Subcutaneous abdominal adipose tissue (tissue), 5 donors: Measurements from ENCODE around the gene ATP13A3.

Experiments
- H3K27ac ChIP-seq: one replicate; pipeline ENCODE4 v1.7.0; 2013; ENCODE audit warnings: low read depth, mild to moderate bottlenecking, inconsistent platforms, low read length, moderate library complexity
- H3K27me3 ChIP-seq, 5 donors: one replicate each; pipeline ENCODE4 v1.7.0; 2013; ENCODE audit warnings: low read length in 5 of 5, inconsistent platforms in 1 of 5; ENCODE audit not compliant: control insufficient read depth in 5 of 5, insufficient read depth in 4 of 5
- H3K36me3 ChIP-seq, 5 donors: one replicate each; pipeline ENCODE4 v1.7.0; 2013; ENCODE audit warnings: low read length in 5 of 5; ENCODE audit not compliant: control insufficient read depth in 5 of 5, insufficient read depth in 5 of 5
- H3K4me1 ChIP-seq, 5 donors: one replicate each; pipeline ENCODE4 v1.7.0; 2013; ENCODE audit warnings: low read length in 5 of 5, mild to moderate bottlenecking in 3 of 5, moderate library complexity in 1 of 5; ENCODE audit not compliant: control insufficient read depth in 5 of 5, insufficient read depth in 5 of 5
- H3K4me3 ChIP-seq, 5 donors: one replicate each; pipeline ENCODE4 v1.7.0; 2013; ENCODE audit warnings: low read length in 5 of 5, low read depth in 1 of 5
- H3K9ac ChIP-seq, 5 donors: one replicate each; pipeline ENCODE4 v1.7.0; 2013; ENCODE audit warnings: low read length in 5 of 5, mild to moderate bottlenecking in 4 of 5, moderate library complexity in 3 of 5
- H3K9me3 ChIP-seq, 5 donors: one replicate each; pipeline ENCODE4 v1.7.0; 2013; ENCODE audit warnings: low read length in 5 of 5; ENCODE audit not compliant: control insufficient read depth in 5 of 5
- donor health status: healthy.
- donor health status: healthy.
- donor health status: healthy.
- donor health status: healthy.
- donor health status: healthy.

Gene ATP13A3

DNA sequence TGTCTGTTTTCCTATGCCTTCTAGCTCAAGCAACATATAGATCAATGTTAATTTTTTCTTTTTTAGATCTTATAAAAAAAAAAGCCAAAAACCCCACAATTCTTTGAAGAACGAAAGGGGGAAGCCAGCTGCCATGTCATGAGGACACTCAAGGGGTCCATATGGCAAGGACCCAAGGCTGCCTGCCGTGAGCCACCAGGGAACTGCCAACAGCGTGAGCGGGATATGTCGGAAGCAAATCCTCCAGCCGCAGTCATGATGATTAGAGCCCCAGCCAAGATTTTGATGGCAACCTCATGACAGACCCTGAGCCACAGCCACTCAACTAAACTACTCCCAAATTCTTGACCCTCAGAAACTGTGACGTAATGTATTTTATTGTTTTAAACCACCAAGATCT lies 94.2 kb downstream of the ATP13A3 start:
- H3K4me1 ChIP-seq, result peaks cover 0 to 26% (median 17%) of the 10 kb centered on the region in 5 donors
- H3K9me3 ChIP-seq, result peaks cover 0 to 8% (median 4%) of the 10 kb centered on the region in 5 donors
- no peak overlapping the region for H3K27ac ChIP-seq
- peaks cover under 1 to 9% (median 7%) of the 10 kb centered on the region in 5 donors for H3K27me3 ChIP-seq
- H3K36me3 ChIP-seq, result no peaks in the 10 kb centered on the region
- no peak overlapping the region for H3K9ac ChIP-seq
- H3K4me3 ChIP-seq, result no peak overlapping the region

DNA sequence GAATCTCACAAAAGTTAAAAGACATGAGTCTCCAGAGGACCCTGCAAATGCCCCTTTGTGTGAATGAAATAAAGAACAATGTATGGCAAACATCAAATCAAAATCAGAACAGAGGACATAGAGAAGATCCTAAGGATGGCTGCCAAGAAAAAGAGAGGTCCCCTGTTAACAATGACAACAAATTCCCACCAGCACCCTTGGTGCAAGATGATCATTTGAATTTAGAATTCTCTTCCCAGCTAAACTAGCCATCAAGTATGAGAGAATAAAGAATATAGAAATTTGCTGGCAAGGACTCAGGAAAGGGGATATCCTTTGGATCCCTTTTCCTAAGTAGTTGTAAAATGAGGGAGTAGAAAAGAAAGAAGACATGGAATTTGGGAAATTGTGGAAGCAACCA lies 96.0 kb downstream of the ATP13A3 start:
- H3K9me3 ChIP-seq, result peaks cover 0 to 8% (median 4%) of the 10 kb centered on the region in 5 donors
- H3K27ac ChIP-seq, result no peak overlapping the region
- H3K27me3 ChIP-seq, result peaks cover 0 to 7% (median 3%) of the 10 kb centered on the region in 5 donors
- no peaks in the 10 kb centered on the region for H3K36me3 ChIP-seq
- no peak overlapping the region for H3K4me3 ChIP-seq
- H3K4me1 ChIP-seq, result peaks cover 0 to 9% (median 0%) of the 10 kb centered on the region in 5 donors
- no peak overlapping the region for H3K9ac ChIP-seq

DNA sequence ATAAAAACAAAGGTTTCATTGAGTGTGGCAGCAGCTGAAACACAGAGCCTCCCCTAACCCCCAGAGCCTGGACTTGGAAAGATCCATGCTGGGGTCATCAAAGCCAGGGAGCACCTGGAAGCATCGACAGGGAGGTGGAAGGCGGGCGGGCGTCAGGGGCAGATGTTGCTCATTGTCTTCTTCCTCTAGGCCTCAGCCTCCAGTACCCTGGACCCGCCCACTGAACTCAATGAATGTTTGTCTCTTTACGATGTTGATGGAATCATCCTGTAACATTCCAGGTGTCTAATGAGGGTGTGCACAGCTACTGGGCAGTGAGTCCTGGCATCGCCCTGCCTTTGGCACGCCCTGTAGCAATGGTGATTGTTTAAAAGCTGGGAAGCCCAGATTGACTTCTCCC lies 97.5 kb downstream of the ATP13A3 start:
- Histone ChIP-seq H3K36me3 (no peaks in the 10 kb centered on the region), H3K4me1 (peaks cover 0 to 3% (median 0%) of the 10 kb centered on the region in 5 donors), H3K9ac (no peak overlapping the region), H3K27ac (no peak overlapping the region), H3K9me3 (peaks cover 0 to 8% (median 4%) of the 10 kb centered on the region in 5 donors), H3K4me3 (no peak overlapping the region), H3K27me3 (peaks cover 4 to 9% (median 7%) of the 10 kb centered on the region in 5 donors)

DNA sequence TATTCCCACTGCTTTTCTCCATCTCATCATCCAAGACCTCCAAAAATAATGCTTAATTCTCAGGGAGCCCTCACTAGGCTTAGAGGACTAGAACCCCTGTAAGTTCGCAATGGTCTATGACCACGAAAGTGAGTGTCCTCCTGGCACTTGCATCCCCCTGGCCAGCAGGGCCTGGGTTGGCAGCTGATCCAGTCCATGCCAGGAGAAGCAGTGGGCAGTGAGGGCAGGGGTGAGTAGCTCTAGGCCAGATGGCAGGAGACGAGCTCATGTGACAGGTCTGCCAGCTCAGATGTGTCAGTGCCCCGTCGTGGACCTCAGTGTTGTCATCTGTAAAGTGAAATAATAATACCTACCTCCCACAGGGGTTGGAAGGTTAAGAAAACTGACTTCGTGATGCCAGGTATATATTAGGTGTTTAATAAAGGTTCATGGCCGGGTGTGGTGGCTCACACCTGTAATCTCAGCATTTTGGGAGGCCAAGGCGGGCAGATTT lies 98.8 kb downstream of the ATP13A3 start:
- peaks cover 0 to 8% (median 4%) of the 10 kb centered on the region in 5 donors for H3K9me3 ChIP-seq
- no peaks in the 10 kb centered on the region for H3K36me3 ChIP-seq
- no peak overlapping the region for H3K4me3 ChIP-seq
- peaks cover 7 to 12% (median 12%) of the 10 kb centered on the region in 5 donors for H3K27me3 ChIP-seq
- H3K9ac ChIP-seq, result no peak overlapping the region
- no peak overlapping the region for H3K27ac ChIP-seq
- H3K4me1 ChIP-seq, result peaks cover 0 to 3% (median 0%) of the 10 kb centered on the region in 5 donors

DNA sequence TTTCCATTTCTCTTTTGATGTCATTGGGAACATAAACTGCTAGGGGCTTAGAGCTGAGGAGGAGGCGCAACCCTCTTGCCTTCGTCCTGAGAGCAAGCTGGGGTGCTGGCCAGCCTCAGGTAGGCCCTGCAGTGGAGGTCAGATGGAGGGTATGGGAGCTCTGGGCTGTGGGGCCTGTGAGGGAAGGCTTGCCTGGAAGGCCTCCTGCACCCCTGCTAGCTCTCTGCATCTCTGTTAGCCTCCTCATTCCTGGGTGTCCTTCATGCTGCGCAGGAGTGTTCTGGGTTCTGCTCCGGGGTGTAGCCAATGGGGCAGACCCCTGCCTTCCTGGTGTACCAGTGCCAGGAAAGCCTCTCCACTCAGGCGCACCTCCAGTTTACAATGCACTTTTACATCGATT lies 99.5 kb downstream of the ATP13A3 start:
- Histone ChIP-seq H3K27me3 (peaks cover 7 to 12% (median 12%) of the 10 kb centered on the region in 5 donors), H3K9me3 (peaks cover 0 to 8% (median 4%) of the 10 kb centered on the region in 5 donors), H3K9ac (no peak overlapping the region), H3K4me1 (peaks cover 0 to 3% (median 0%) of the 10 kb centered on the region in 5 donors), H3K4me3 (no peak overlapping the region), H3K36me3 (no peaks in the 10 kb centered on the region), H3K27ac (no peak overlapping the region)

DNA sequence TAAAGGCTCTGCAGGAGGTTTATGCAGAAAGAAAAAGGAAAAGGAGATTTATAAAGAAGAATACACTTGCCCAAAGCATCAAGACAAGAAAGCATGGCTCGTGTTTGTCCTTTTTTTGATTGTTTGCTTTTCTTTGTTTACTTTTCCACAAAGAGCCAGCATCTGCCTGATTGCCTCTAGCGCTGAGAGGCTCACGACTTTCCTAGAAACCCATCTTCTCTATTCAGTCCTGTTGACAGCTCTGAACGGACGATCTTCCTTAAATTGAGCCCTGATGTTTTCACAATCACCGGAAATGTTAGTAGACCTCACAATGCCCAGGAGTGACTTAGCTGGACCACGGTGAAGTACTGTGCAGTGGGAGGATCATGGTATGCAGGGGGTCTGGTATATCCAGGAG lies 100.2 kb downstream of the ATP13A3 start:
- Histone ChIP-seq H3K4me1 (peaks cover 0 to 3% (median 0%) of the 10 kb centered on the region in 5 donors), H3K36me3 (no peaks in the 10 kb centered on the region), H3K9ac (no peak overlapping the region), H3K9me3 (peaks cover 0 to 8% (median 4%) of the 10 kb centered on the region in 5 donors), H3K27ac (no peak overlapping the region), H3K27me3 (peaks cover 7 to 13% (median 12%) of the 10 kb centered on the region in 5 donors), H3K4me3 (no peak overlapping the region)

DNA sequence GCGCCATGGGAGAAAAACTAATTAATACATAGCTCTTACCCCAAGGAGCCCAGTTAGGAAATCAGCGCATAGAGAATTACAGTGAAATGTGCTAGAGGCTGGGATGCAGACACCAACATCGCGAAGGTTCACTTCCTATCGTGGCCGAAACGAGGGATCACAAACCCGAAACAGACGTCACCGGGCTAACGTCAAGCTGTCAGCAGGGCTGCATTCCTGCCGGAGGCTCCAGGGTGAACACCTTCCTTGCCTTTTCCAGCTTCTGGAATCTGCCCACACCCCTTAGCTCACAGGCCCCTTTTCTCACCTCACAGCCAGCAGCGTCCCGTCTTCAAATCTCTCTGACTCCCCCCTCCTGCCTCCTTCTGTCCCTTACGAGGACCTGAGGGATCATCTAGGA lies 100.7 kb downstream of the ATP13A3 start:
- H3K27me3 ChIP-seq, result peaks cover 7 to 16% (median 12%) of the 10 kb centered on the region in 5 donors
- no peaks in the 10 kb centered on the region for H3K36me3 ChIP-seq
- H3K9me3 ChIP-seq, result peaks cover 0 to 5% (median 4%) of the 10 kb centered on the region in 5 donors
- H3K27ac ChIP-seq, result no peak overlapping the region
- no peak overlapping the region for H3K9ac ChIP-seq
- H3K4me1 ChIP-seq, result peaks cover 0 to 3% (median 0%) of the 10 kb centered on the region in 5 donors
- no peak overlapping the region for H3K4me3 ChIP-seq

DNA sequence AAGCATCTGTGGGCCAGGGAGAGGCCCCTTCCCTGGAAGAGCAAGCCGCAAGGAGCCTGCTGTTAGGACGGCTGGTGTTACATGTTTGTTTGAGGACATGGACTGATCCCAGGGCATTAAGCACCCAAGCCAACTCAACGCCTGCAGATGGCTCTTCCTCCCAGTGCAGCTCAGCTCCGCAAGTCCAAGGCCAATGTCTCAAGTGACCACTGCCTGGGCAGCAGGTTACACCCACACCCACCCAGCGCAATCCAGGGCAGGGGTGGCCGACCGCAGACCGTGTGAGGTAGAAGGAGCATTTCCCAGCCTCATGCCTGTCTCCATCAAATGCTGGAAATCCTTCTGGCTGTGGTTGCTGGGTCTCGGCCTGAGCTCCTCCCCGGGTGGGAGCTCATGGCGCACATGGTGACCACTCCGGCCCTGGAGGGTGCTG lies 102.2 kb downstream of the ATP13A3 start:
- Histone ChIP-seq H3K9ac (no peak overlapping the region), H3K27me3 (peaks cover 7 to 25% (median 19%) of the 10 kb centered on the region in 5 donors), H3K4me1 (peaks cover 0 to 3% (median 0%) of the 10 kb centered on the region in 5 donors), H3K27ac (no peak overlapping the region), H3K9me3 (no peaks in the 10 kb centered on the region), H3K36me3 (no peaks in the 10 kb centered on the region), H3K4me3 (no peak overlapping the region)

DNA sequence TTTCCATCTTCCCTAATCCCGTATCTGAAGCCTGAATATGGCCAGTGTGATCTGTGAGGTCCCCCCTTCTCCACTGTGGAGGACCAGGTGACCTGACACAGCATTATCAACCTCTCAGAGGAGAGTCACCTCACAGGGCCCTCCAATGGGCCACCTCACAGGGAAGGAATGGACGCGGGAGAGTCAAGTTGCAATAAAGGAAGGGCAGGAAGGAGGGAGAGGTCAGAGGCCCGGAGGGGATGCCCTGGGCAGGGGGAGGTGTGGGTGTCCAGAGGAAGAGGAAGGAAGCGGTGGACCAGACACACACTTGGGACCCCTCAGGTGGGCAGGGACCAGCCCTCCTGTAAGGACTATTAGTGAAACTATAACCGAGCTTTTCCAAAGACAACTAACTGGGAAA lies 102.6 kb downstream of the ATP13A3 start:
- H3K4me1 ChIP-seq, result peaks cover 0 to 3% (median 0%) of the 10 kb centered on the region in 5 donors
- no peaks in the 10 kb centered on the region for H3K36me3 ChIP-seq
- H3K27me3 ChIP-seq, result peaks cover 9 to 25% (median 19%) of the 10 kb centered on the region in 5 donors
- H3K9ac ChIP-seq, result no peak overlapping the region
- no peak overlapping the region for H3K4me3 ChIP-seq
- H3K27ac ChIP-seq, result no peak overlapping the region
- no peaks in the 10 kb centered on the region for H3K9me3 ChIP-seq

DNA sequence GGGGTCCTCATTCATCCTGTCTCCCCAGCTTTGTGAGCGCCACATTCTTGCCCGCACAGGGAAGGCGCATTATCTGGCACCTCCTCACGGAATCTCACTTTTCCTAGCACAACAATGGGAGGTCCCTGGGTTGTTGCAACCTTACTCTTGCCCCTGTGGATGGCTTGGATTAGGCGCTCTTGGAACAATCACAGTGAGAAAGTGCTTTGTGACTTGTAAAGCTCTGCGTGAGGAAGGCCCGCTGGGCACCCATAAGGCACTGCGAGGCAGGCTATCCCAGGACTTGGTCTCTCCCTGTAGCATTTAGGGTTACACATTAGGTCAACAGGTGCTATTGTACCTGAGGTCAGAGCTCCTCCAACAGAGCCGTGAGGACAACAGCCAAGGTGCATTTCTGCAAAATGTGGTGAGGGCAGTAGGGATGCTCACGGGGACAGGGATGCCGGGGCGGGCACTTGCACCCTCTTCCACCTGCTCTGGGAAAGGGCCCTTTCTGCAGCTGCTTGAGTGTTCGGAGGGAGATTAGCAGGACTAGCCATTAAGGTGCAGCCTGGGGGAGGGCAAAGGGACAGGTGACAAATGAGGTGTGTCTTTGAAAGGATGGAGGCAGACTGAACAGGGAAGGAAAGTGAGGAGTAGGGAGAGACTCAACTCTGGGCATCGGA lies 103.4 kb downstream of the ATP13A3 start:
- peaks cover 9 to 25% (median 23%) of the 10 kb centered on the region in 5 donors for H3K27me3 ChIP-seq
- peaks cover 0 to 3% (median 0%) of the 10 kb centered on the region in 5 donors for H3K4me1 ChIP-seq
- no peak overlapping the region for H3K4me3 ChIP-seq
- H3K36me3 ChIP-seq, result no peaks in the 10 kb centered on the region
- no peak overlapping the region for H3K27ac ChIP-seq
- no peaks in the 10 kb centered on the region for H3K9me3 ChIP-seq
- no peak overlapping the region for H3K9ac ChIP-seq
